ENCODE measurements around the gene SEPTIN6. TPM values are rescaled to one million over a fixed set of nuclear protein-coding genes. Genes with fewer than 3 reads are reported as not detected.

Gene SEPTIN6
- polyA plus RNA-seq, 1 experiment, result 34.4 TPM

GRCh38 chrX:119682019-119682989 is 10.7 kb downstream of the SEPTIN6 start:
- DNase-seq (ENCODE audit: low read depth, low spot score), result no peak
- ChIA-PET CTCF (no interaction called here), POLR2A (no interaction called here)
- Histone ChIP-seq H3K27me3 (ENCODE audit: control insufficient read depth, insufficient read depth, low read length) (no peaks in the 10 kb centered on the region), H3K4me3 (ENCODE audit: low read depth, low read length) (no peak overlapping the region), H3K27ac (ENCODE audit: low read depth, low read length) (no peak overlapping the region), H3K9me3 (ENCODE audit: control insufficient read depth, insufficient read depth, low read length) (no peaks in the 10 kb centered on the region)
- no peak for TF ChIP-seq CTCF (IDR thresholded peaks at IDR 0.05; ENCODE audit: low read depth, low read length)

GRCh38 chrX:119677654-119677981 is 15.3 kb downstream of the SEPTIN6 start:
- DNase-seq (ENCODE audit: low read depth, low spot score), result no peak
- ChIA-PET POLR2A (no interaction called here), CTCF (no interaction called here)
- Histone ChIP-seq H3K27ac (ENCODE audit: low read depth, low read length) (no peak overlapping the region), H3K27me3 (ENCODE audit: control insufficient read depth, insufficient read depth, low read length) (no peaks in the 10 kb centered on the region), H3K9me3 (ENCODE audit: control insufficient read depth, insufficient read depth, low read length) (no peaks in the 10 kb centered on the region), H3K4me3 (ENCODE audit: low read depth, low read length) (no peak overlapping the region)
- no peak for TF ChIP-seq CTCF (IDR thresholded peaks at IDR 0.05; ENCODE audit: low read depth, low read length)

- ChIA-PET CTCF (interaction anchor here (0.6 to 2.3 kb wide), 2 partner anchors 52 to 661 kb away, joined by 4 to 7 read pairs; no protein-coding TSS in a partner anchor), POLR2A (no interaction called here)
- Histone ChIP-seq H3K27ac (ENCODE audit: low read depth, low read length) (no peak overlapping the region), H3K27me3 (ENCODE audit: control insufficient read depth, insufficient read depth, low read length) (no peaks in the 10 kb centered on the region), H3K9me3 (ENCODE audit: control insufficient read depth, insufficient read depth, low read length) (no peaks in the 10 kb centered on the region), H3K4me3 (ENCODE audit: low read depth, low read length) (no peak overlapping the region)
- no peak for TF ChIP-seq CTCF (IDR thresholded peaks at IDR 0.05; ENCODE audit: low read depth, low read length)
- DNase-seq (ENCODE audit: low read depth, low spot score), result no peak
Measured at GRCh38 chrX:119676949-119677653, 15.9 kb downstream of the SEPTIN6 start.

GRCh38 chrX:119673336-119673735 is 19.6 kb downstream of the SEPTIN6 start:
- H3K4me3 ChIP-seq (ENCODE audit: low read depth, low read length), result no peak overlapping the region
- no peak for TF ChIP-seq CTCF (IDR thresholded peaks at IDR 0.05; ENCODE audit: low read depth, low read length)
- CTCF ChIA-PET, result interaction anchor here (0.6 to 1.1 kb wide), 2 partner anchors 12 to 25 kb away, joined by 4 to 8 read pairs; no protein-coding TSS in a partner anchor
- POLR2A ChIA-PET, result no interaction called here
- H3K27me3 ChIP-seq (ENCODE audit: control insufficient read depth, insufficient read depth, low read length), result no peaks in the 10 kb centered on the region
- H3K9me3 ChIP-seq (ENCODE audit: control insufficient read depth, insufficient read depth, low read length), result no peaks in the 10 kb centered on the region
- H3K27ac ChIP-seq (ENCODE audit: low read depth, low read length), result no peak overlapping the region
- no peak for DNase-seq (ENCODE audit: low read depth, low spot score)

GRCh38 chrX:119672426-119672825 is 20.5 kb downstream of the SEPTIN6 start:
- POLR2A ChIA-PET, result no interaction called here
- Histone ChIP-seq H3K27ac (ENCODE audit: low read depth, low read length) (no peak overlapping the region), H3K9me3 (ENCODE audit: control insufficient read depth, insufficient read depth, low read length) (no peaks in the 10 kb centered on the region), H3K27me3 (ENCODE audit: control insufficient read depth, insufficient read depth, low read length) (no peaks in the 10 kb centered on the region), H3K4me3 (ENCODE audit: low read depth, low read length) (no peak overlapping the region)
- no peak for DNase-seq (ENCODE audit: low read depth, low spot score)
- no peak for TF ChIP-seq CTCF (IDR thresholded peaks at IDR 0.05; ENCODE audit: low read depth, low read length)
- CTCF ChIA-PET, result interaction anchor here (1.0 kb wide), 2 partner anchors 57 to 63 kb away, joined by 4 read pairs; no protein-coding TSS in a partner anchor
